Transverse colon (tissue), 4 donors: Measurements from ENCODE around the gene ATP2B3. TPM values are rescaled to one million over a fixed set of nuclear protein-coding genes. Genes with fewer than 3 reads are reported as not detected.

Experiments used
- DNase-seq: peaks from one replicate; pipeline ENCODE4 v3.0.0-alpha.2; 2019
- H3K27ac ChIP-seq, 4 donors: fragments of 200-600 bp; sonication (generic); 2 replicates each; pipeline ENCODE4 v1.5.1; 2016 to 2018; ENCODE audit warnings: inconsistent platforms in 4 of 4
- H3K27me3 ChIP-seq: fragments of 200-600 bp; sonication (generic); 2 replicates; pipeline ENCODE4 v1.5.1; 2017; ENCODE audit warnings: inconsistent platforms
- H3K36me3 ChIP-seq, 4 donors: fragments of 200-600 bp; sonication (generic); 2 replicates each; pipeline ENCODE4 v1.5.1; 2017 to 2019; ENCODE audit warnings: inconsistent platforms in 4 of 4
- H3K4me1 ChIP-seq, 4 donors: fragments of 200-600 bp; sonication (generic); 2 replicates each; pipeline ENCODE4 v1.5.1; 2017 to 2020; ENCODE audit warnings: inconsistent platforms in 4 of 4
- H3K4me3 ChIP-seq, 4 donors: fragments of 200-600 bp; sonication (generic); 1 replicate in 1 of 4; 2 replicates in 3 of 4; pipeline versions ENCODE4 v1.5.1 to v1.6.1; 2017 to 2019; ENCODE audit warnings: inconsistent platforms in 4 of 4
- H3K9me3 ChIP-seq, 2 donors: fragments of 200-600 bp; sonication (generic); 2 replicates each; pipeline ENCODE4 v1.5.1; 2017 to 2019; ENCODE audit warnings: inconsistent platforms in 2 of 2
- EP300 ChIP-seq: sonication (generic); formaldehyde crosslinking; IDR thresholded peaks from one replicate; pipeline ENCODE4 v1.6.1; 2017; ENCODE audit warnings: antibody characterized with exemption, low read depth
- POLR2A ChIP-seq: fragments of 450-650 bp; IDR thresholded peaks from one replicate; pipeline ENCODE4 v1.6.1; 2016; ENCODE audit warnings: antibody characterized with exemption, mild to moderate bottlenecking, moderate library complexity
- POLR2AphosphoS5 ChIP-seq, 3 donors: sonication (generic); formaldehyde crosslinking; IDR thresholded peaks; one replicate each; pipeline ENCODE4 v1.6.1; 2016; ENCODE audit warnings: antibody characterized with exemption in 3 of 3
- WGBS, 2 donors: methylation state at CpG; one replicate each; pipeline ENCODE4 v1.1.5; 2018; ENCODE audit warnings: low coverage in 1 of 2; 5-methylcytosine and 5-hydroxymethylcytosine counted together
- in situ Hi-C, 4 donors: fragments of 200-750 bp; cut with MboI; loops; one replicate each; pipeline versions ENCODE4 v1.15.0 to v1.15.1; 2017; ENCODE audit warnings: low sequenced_read_pairs in 3 of 4, low pct_ligation_motif_present in 1 of 4, low pct_unique_long_range_greater_than_20kb in 1 of 4
- intact Hi-C: fragments of 100-400 bp; cut with DNase I; formaldehyde crosslinking; loops from one replicate; pipeline ENCODE4 v1.15.1; 2023; ENCODE audit warnings: low total_unique reads
- total RNA-seq, 4 donors: library from RNA; depleted of rRNA; stranded (reverse); fragments of >200 nt; gene quantifications; one replicate each; pipeline ENCODE4 v1.1.0, GENCODE V29; 2016
- TF ChIP-seq, protein P1 (sequence below), 5 experiments: fragments of 200-600 bp in 3 of 5; fragments of 450-650 bp in 2 of 5; sonication (generic) in 3 of 5; IDR thresholded peaks; 1 replicate in 2 of 5; 2 replicates in 3 of 5; pipeline ENCODE4 v1.5.1; 2016 to 2017; ENCODE audit warnings: antibody characterized with exemption in 5 of 5, inconsistent platforms in 3 of 5, mild to moderate bottlenecking in 2 of 5, moderate library complexity in 1 of 5

The ATP2B3 gene
- total RNA-seq, 4 donors from 2014 or later: not detected

DNA sequence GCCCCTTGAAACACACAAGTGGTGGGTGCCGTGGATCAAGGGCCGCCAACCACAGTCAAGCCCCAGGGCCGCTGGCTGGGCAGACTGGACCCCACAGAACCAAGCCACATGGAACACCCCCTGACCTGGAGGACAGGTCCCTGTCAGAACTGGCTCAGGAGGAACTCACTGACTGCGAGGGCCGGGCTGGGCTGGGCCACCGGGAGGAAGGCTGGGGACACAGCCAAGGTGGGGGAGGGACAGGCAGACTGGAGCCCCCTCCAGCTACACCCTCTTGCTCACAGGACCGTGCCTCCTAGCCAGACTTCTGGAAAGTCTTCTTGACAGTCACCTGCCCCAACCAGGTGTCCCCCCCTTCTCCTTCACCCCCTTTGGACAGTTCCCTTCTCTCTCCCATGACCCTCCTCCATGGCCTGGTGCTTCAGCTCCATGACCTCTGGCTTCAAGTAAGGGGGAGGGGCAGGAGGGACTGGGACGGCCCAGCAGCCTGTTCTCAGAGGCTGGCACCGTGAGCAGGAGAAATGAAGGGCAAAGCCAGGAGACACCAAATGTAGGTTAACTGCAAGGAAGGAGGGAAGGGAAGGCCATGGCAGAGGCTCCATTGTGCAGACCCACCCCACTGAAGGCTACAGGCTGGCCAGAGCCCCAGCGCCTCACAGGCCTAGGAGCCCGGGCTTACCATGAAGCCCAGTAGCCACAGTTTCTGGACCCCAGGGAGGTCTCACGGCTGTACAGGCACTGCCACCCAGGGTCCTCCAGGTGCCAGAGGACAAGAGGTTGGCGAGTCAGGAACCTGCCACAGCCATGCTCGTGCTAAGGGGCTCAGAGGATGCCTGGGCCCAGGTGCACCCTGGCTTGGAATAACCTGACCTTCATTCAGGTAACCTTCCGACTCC lies 107.0 kb downstream of the ATP2B3 start:
- Histone ChIP-seq H3K27ac (no peak overlapping the region), H3K27me3 (no peaks in the 10 kb centered on the region), H3K36me3 (no peaks in the 10 kb centered on the region), H3K4me1 (no peaks in the 10 kb centered on the region), H3K4me3 (no peak overlapping the region), H3K9me3 (no peaks in the 10 kb centered on the region)
- 71% methylated on average over 11 of the region's 15 CpGs; no CpG with 5 or more reads in 1 of the 2 donors for WGBS, 2 donors
- no peak for DNase-seq
- no peak for TF ChIP-seq POLR2AphosphoS5 (IDR thresholded peaks at IDR 0.05)
- TF ChIP-seq POLR2A: no peak
- TF ChIP-seq, protein P1, sequence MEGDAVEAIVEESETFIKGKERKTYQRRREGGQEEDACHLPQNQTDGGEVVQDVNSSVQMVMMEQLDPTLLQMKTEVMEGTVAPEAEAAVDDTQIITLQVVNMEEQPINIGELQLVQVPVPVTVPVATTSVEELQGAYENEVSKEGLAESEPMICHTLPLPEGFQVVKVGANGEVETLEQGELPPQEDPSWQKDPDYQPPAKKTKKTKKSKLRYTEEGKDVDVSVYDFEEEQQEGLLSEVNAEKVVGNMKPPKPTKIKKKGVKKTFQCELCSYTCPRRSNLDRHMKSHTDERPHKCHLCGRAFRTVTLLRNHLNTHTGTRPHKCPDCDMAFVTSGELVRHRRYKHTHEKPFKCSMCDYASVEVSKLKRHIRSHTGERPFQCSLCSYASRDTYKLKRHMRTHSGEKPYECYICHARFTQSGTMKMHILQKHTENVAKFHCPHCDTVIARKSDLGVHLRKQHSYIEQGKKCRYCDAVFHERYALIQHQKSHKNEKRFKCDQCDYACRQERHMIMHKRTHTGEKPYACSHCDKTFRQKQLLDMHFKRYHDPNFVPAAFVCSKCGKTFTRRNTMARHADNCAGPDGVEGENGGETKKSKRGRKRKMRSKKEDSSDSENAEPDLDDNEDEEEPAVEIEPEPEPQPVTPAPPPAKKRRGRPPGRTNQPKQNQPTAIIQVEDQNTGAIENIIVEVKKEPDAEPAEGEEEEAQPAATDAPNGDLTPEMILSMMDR (IDR thresholded peaks at IDR 0.05): no peak
- no peak for TF ChIP-seq EP300
- in situ Hi-C loops: no loop called here
- intact Hi-C loops: no loop called here

DNA sequence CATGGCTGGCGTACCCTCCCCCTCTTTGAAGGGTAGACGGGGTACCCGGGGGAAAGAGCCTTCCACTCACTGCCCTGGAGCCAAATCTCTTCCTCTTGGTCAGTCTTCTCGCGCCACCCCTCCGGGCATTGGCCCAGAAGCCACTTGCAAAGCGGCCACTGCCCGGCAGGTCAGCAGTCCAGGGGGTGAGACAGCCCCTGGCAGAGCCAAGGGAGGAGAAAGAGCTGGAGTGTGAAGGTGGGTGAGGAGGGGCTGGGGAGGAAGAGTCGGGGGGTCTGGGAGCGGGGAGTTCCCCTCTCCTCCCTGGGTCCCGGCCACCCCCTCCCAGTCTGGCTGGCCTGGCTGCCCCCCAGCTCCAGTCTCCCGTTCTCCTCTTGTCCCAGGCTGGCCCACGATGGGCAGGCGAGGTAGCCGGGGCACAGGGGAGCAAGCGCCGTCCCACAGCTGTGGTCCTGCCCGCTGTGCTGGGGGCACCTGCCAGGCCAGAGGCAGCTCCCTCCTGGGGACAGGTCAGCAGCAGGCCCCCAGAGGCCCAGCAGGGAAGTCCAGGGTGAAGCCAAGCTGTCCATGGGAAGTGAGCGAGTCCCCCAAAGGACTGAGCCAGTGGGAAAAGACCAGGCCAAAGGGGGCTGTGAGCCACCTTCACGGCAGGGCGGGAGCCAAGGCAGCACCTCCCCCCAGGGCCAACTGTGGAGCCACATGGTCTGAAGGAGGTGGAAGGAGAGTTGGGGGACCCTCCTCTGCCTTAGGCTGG lies 108.0 kb downstream of the ATP2B3 start:
- no peak for DNase-seq
- in situ Hi-C loops: no loop called here
- Histone ChIP-seq H3K36me3 (no peaks in the 10 kb centered on the region), H3K27me3 (no peaks in the 10 kb centered on the region), H3K27ac (no peak overlapping the region), H3K4me1 (no peaks in the 10 kb centered on the region), H3K4me3 (no peak overlapping the region), H3K9me3 (no peaks in the 10 kb centered on the region)
- WGBS, 2 donors: 87% methylated on average over 21 of the region's 21 CpGs; no CpG with 5 or more reads in 1 of the 2 donors
- intact Hi-C loops: no loop called here
- TF ChIP-seq EP300 (no peak), POLR2A (no peak), POLR2AphosphoS5 (IDR thresholded peaks at IDR 0.05) (no peak)
- TF ChIP-seq, protein P1 (IDR thresholded peaks at IDR 0.05): no peak

DNA sequence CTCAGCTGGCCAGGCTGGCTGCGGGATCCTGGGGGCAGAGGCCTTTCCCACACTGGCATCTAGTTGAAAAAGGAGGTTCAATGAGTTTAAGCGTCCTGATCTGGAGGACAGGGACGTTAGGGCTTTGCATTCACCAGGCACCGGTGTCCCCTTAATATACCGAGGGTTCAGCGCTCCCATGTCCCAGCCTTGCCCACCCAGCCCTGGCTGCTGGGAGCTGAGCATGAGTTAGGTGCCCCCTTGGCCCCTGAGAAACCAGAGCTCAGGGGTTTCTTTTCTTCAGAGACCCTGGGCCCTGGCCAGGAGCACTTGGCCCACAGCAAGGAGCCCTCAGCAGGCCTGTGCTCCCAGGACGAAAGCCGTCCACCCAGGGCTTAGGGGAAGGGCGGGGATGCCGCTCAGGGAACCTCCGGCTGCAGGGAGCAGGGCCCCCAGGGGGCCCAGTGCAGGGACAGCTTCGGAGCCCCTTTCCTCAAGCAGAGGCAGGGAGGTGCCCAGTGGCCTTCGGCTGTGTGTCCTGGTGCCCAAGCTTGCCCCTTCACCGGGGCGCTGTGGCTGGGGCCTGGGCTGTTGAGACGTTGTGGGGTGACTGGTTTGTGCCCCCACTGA lies 108.7 kb downstream of the ATP2B3 start:
- H3K36me3 ChIP-seq: no peaks in the 10 kb centered on the region
- no peaks in the 10 kb centered on the region for H3K27me3 ChIP-seq
- no peak for DNase-seq
- no peaks in the 10 kb centered on the region for H3K9me3 ChIP-seq
- in situ Hi-C loops (no loop called here), intact Hi-C loops (no loop called here)
- H3K4me1 ChIP-seq: no peaks in the 10 kb centered on the region
- WGBS, 2 donors: 85% methylated on average over 16 of the region's 16 CpGs; no CpG with 5 or more reads in 1 of the 2 donors
- no peak overlapping the region for H3K27ac ChIP-seq
- TF ChIP-seq POLR2A: no peak
- TF ChIP-seq, protein P1 (IDR thresholded peaks at IDR 0.05): no peak
- TF ChIP-seq POLR2AphosphoS5 (IDR thresholded peaks at IDR 0.05): no peak
- TF ChIP-seq EP300: no peak
- H3K4me3 ChIP-seq: no peak overlapping the region
